ENCODE measurements around the gene CCDC142. TPM values are rescaled to one million over a fixed set of nuclear protein-coding genes. Genes with fewer than 3 reads are reported as not detected.
A peak's percentile ranks its signal among the peaks of the same experiment; 100 is the strongest.

CCDC142 gene
- total RNA-seq, 1 experiment from 2014 or later, result 19.8 TPM

DNA sequence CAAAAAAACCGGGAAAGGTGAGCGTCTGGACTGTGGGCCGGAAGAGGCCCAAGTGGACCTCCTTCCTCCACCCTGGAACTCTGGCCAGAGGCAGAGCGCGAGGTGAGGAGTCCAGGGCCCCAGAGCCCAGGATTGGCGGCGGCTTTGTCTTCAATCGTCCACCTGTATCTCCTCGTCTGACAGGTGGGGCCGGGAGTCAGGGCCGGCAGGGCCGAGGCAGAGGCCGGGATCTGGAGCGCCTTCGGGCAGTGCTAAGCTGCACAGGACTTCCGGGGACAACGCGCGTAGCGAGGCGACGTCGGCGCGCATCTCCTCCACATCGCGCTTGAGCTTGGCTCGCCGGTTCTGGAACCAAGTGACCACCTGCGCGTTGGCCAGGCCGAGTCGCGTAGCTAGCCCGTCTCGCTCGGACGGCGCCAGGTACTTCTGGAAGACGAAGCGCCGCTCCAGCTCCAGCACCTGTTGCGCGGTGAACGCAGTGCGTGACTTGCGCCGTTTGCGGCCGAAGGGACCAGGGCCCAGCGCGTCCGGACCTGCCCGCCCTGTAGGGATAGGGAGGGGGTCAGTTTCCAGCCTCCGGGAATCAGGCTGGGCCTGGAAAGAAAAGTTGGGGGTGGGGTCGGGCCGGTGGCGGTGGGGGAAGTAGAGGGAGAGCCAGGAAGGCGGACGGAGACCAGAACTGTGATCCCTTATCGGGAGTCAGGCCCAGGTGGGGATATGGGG lies 15.1 kb upstream of the CCDC142 start:
- peaks cover 10% of the 10 kb centered on the region; the same call in 1 of the 2 replicates for H3K79me2 ChIP-seq (ENCODE audit: low read depth)
- ChIA-PET CTCF (interaction anchor here (0.6 to 0.7 kb wide), 2 partner anchors 14 to 91 kb away, joined by 4 read pairs; no protein-coding TSS in a partner anchor), POLR2A (ENCODE audit: unreplicated experiment) (interaction anchor here (0.6 kb wide), 1 partner anchor 39 kb away, joined by 4 read pairs; the partner anchor contains the start of gene WBP1)
- BruUV-seq (replicated peaks), result TSS peak; percentile 44
- no peaks in the 10 kb centered on the region for H3K27me3 ChIP-seq (ENCODE audit: insufficient read depth, low read depth)
- H3K4me3 ChIP-seq, result peak overlapping the region; percentile 62
- H3K27ac ChIP-seq, result peak overlapping the region; percentile 27; the same call in 1 of the 2 replicates
- peaks cover 16% of the 10 kb centered on the region for H3K4me1 ChIP-seq (replicated peaks; ENCODE audit: insufficient read depth)
- H3K9me3 ChIP-seq (ENCODE audit: insufficient read depth, low read depth), result no peaks in the 10 kb centered on the region
- no peak for TF ChIP-seq EZH2 (IDR thresholded peaks at IDR 0.05; ENCODE audit: low read depth)
- TF ChIP-seq, protein P1, sequence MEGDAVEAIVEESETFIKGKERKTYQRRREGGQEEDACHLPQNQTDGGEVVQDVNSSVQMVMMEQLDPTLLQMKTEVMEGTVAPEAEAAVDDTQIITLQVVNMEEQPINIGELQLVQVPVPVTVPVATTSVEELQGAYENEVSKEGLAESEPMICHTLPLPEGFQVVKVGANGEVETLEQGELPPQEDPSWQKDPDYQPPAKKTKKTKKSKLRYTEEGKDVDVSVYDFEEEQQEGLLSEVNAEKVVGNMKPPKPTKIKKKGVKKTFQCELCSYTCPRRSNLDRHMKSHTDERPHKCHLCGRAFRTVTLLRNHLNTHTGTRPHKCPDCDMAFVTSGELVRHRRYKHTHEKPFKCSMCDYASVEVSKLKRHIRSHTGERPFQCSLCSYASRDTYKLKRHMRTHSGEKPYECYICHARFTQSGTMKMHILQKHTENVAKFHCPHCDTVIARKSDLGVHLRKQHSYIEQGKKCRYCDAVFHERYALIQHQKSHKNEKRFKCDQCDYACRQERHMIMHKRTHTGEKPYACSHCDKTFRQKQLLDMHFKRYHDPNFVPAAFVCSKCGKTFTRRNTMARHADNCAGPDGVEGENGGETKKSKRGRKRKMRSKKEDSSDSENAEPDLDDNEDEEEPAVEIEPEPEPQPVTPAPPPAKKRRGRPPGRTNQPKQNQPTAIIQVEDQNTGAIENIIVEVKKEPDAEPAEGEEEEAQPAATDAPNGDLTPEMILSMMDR (conservative IDR thresholded peaks at IDR 0.05), result no peak
- H3F3A ChIP-seq (ENCODE audit: insufficient read depth, low read depth), result peaks cover 16% of the 10 kb centered on the region; the same call in 1 of the 2 replicates
- intact Hi-C loops (cut with micrococcal nuclease; ENCODE audit: unreplicated experiment), result no loop called here
- H3K9me2 ChIP-seq (ENCODE audit: insufficient read depth), result no peaks in the 10 kb centered on the region
- H3K4me2 ChIP-seq, result peak overlapping the region; percentile 88
- no peaks in the 10 kb centered on the region for H4K20me1 ChIP-seq (ENCODE audit: insufficient read depth)
- H3K36me3 ChIP-seq (ENCODE audit: low read depth), result no peaks in the 10 kb centered on the region
- peak; percentile 68 to 69 for DNase-seq
- peak overlapping the region; percentile 88 for H2AFZ ChIP-seq

DNA sequence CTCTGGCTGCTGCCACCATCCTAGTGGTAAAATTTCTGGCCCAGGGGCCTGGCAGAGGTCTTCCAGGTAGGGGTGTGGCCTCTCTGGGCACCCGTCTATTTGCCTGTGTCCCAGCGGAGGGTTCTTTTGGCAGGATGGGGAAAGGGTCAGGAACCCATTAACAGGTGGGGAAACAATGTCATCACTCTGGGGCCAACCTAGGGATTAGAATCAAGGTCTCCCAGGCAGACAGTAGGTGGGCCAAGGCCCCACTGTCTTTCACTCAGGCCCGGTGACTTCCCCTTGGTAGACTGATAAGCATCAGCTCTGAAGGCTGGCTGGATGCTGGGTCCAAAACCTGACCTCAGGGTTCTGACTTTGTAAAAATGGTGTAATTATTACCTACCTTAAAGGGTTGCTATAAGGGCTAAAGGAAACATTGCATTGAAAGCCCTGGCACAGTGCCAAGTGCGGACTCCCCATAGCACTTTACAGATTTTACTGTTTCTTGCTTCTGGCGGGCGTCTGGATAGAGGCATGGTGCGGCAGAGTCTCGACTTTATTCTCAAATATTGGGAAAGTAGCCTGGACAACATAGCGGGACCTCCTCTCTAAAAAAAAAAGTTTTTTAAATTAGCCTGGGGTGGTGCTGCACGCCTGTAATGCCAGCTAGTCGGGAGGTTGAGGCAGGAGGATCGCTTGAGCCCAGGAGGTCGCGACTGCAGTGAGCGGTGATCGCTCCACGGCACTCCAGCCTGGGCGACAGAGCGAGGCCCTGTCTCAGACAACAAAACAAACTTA lies 14.4 kb upstream of the CCDC142 start:
- ChIA-PET POLR2A (ENCODE audit: unreplicated experiment) (no interaction called here), CTCF (interaction anchor here (0.6 kb wide), 1 partner anchor 13 kb away, joined by 4 read pairs; no protein-coding TSS in a partner anchor)
- Histone ChIP-seq H3K9me2 (ENCODE audit: insufficient read depth) (no peaks in the 10 kb centered on the region), H3K79me2 (ENCODE audit: low read depth) (peaks cover 10% of the 10 kb centered on the region; the same call in 1 of the 2 replicates), H3K9me3 (ENCODE audit: insufficient read depth, low read depth) (no peaks in the 10 kb centered on the region), H3K27ac (peak overlapping the region; percentile 27; the same call in 1 of the 2 replicates), H3F3A (ENCODE audit: insufficient read depth, low read depth) (peaks cover 16% of the 10 kb centered on the region; the same call in 1 of the 2 replicates), H4K20me1 (ENCODE audit: insufficient read depth) (no peaks in the 10 kb centered on the region), H3K4me2 (peak overlapping the region; percentile 88), H3K27me3 (ENCODE audit: insufficient read depth, low read depth) (no peaks in the 10 kb centered on the region), H2AFZ (peak overlapping the region; percentile 88), H3K36me3 (ENCODE audit: low read depth) (no peaks in the 10 kb centered on the region), H3K4me3 (peak overlapping the region; percentile 62), H3K4me1 (replicated peaks; ENCODE audit: insufficient read depth) (peaks cover 16% of the 10 kb centered on the region)
- no peak for DNase-seq
- intact Hi-C loops (cut with micrococcal nuclease; ENCODE audit: unreplicated experiment), result no loop called here
- TF ChIP-seq, protein P1 (conservative IDR thresholded peaks at IDR 0.05), result no peak
- TF ChIP-seq EZH2 (IDR thresholded peaks at IDR 0.05; ENCODE audit: low read depth), result no peak
- BruUV-seq (replicated peaks), result no TSS peak

DNA sequence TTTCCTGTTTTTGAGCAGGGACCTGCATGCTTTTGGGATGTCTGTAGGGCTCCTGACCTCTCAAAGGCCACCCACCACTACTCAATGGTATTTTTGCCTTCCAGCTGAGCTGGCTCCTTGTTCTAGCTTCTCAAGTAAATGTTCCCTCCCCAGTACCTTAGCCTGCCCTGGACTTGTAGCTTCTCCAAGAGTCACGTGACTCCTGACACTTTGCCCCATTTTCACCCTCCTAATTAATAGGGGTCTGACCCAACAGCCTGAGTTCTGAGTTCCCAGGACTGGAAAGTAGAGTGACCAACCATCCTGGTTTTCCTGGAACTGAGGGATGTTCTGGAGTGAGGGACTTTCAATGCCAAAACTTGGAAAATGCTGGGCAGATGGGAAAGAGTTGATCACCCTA lies 12.6 kb upstream of the CCDC142 start:
- H3K4me3 ChIP-seq, result no peak overlapping the region
- H3K27me3 ChIP-seq (ENCODE audit: insufficient read depth, low read depth), result no peaks in the 10 kb centered on the region
- BruUV-seq (replicated peaks), result no TSS peak
- H2AFZ ChIP-seq, result no peak overlapping the region
- H3K9me3 ChIP-seq (ENCODE audit: insufficient read depth, low read depth), result no peaks in the 10 kb centered on the region
- TF ChIP-seq, protein P1 (conservative IDR thresholded peaks at IDR 0.05), result no peak
- no peak for TF ChIP-seq EZH2 (IDR thresholded peaks at IDR 0.05; ENCODE audit: low read depth)
- peaks cover 10% of the 10 kb centered on the region; the same call in 1 of the 2 replicates for H3K79me2 ChIP-seq (ENCODE audit: low read depth)
- H3K27ac ChIP-seq, result no peak overlapping the region
- H4K20me1 ChIP-seq (ENCODE audit: insufficient read depth), result no peaks in the 10 kb centered on the region
- ChIA-PET POLR2A (ENCODE audit: unreplicated experiment) (no interaction called here), CTCF (no interaction called here)
- peaks cover 16% of the 10 kb centered on the region for H3K4me1 ChIP-seq (replicated peaks; ENCODE audit: insufficient read depth)
- H3K36me3 ChIP-seq (ENCODE audit: low read depth), result no peaks in the 10 kb centered on the region
- peaks cover 4% of the 10 kb centered on the region; the same call in 1 of the 2 replicates for H3F3A ChIP-seq (ENCODE audit: insufficient read depth, low read depth)
- intact Hi-C loops (cut with micrococcal nuclease; ENCODE audit: unreplicated experiment), result no loop called here
- H3K9me2 ChIP-seq (ENCODE audit: insufficient read depth), result no peaks in the 10 kb centered on the region
- H3K4me2 ChIP-seq, result no peak overlapping the region
- no peak for DNase-seq
